DOHH2 (cell line): ENCODE results near the gene PANX2.
"Not testable (repeated sequence)": the region's sequence is repeated elsewhere in the genome, so short reads cannot be mapped to it uniquely, and the experiment has no call there.

Source experiments
- H3F3A ChIP-seq: fragments of 200-600 bp; sonication (generic), shearing (Covaris generic); 2 replicates; pipeline ENCODE4 v1.6.0; 2016; ENCODE audit warnings: antibody characterized with exemption, mild to moderate bottlenecking; ENCODE audit not compliant: control insufficient read depth, insufficient read depth
- H3K27ac ChIP-seq: fragments of 200-600 bp; sonication (generic); 2 replicates; pipeline ENCODE4 v1.5.1; 2014; ENCODE audit warnings: low read depth, mild to moderate bottlenecking, low read length, moderate library complexity
- H3K27me3 ChIP-seq: fragments of 200-600 bp; sonication (generic); 2 replicates; pipeline ENCODE4 v1.6.1; 2014; ENCODE audit warnings: mild to moderate bottlenecking, low read length, mixed read lengths; ENCODE audit not compliant: control insufficient read depth
- H3K36me3 ChIP-seq: fragments of 200-600 bp; sonication (generic); 2 replicates; pipeline ENCODE4 v1.6.1; 2014; ENCODE audit warnings: mild to moderate bottlenecking, low read length, moderate library complexity, mixed read lengths; ENCODE audit not compliant: control insufficient read depth
- H3K4me1 ChIP-seq: fragments of 200-600 bp; sonication (generic); 2 replicates; pipeline ENCODE4 v1.6.1; 2014; ENCODE audit warnings: mild to moderate bottlenecking, low read length, mixed read lengths; ENCODE audit not compliant: control insufficient read depth
- H3K4me2 ChIP-seq: fragments of 200-600 bp; sonication (generic); 2 replicates; pipeline ENCODE4 v1.6.0; 2014; ENCODE audit warnings: mild to moderate bottlenecking, low read length, moderate library complexity
- H3K4me3 ChIP-seq: fragments of 200-600 bp; sonication (generic); 2 replicates; pipeline ENCODE4 v1.5.1; 2014; ENCODE audit warnings: mild to moderate bottlenecking, low read length, mixed read lengths
- H3K79me2 ChIP-seq: fragments of 200-600 bp; sonication (generic); 2 replicates; pipeline ENCODE4 v1.6.1; 2014; ENCODE audit warnings: mild to moderate bottlenecking, low read length, mixed read lengths; ENCODE audit not compliant: control insufficient read depth
- H3K9me2 ChIP-seq: fragments of 200-600 bp; sonication (generic); replicated peaks from 2 replicates; pipeline ENCODE4 v1.6.1; 2014; ENCODE audit warnings: mild to moderate bottlenecking, low read length, mixed read lengths; ENCODE audit not compliant: control insufficient read depth
- H3K9me3 ChIP-seq: fragments of 200-600 bp; sonication (generic); 2 replicates; pipeline ENCODE4 v1.6.1; 2014; ENCODE audit warnings: antibody characterized with exemption, low read length, mixed read lengths; ENCODE audit not compliant: control insufficient read depth, insufficient read depth
- H4K20me1 ChIP-seq: fragments of 200-600 bp; sonication (generic); 2 replicates; pipeline ENCODE4 v1.6.0; 2014; ENCODE audit warnings: low read depth, mild to moderate bottlenecking, antibody characterized with exemption, low read length, moderate library complexity; ENCODE audit not compliant: control insufficient read depth, insufficient read depth
- EZH2phosphoT487 ChIP-seq: fragments of 200-600 bp; sonication (generic); IDR thresholded peaks from 2 replicates; pipeline ENCODE4 v1.6.1; 2017; ENCODE audit warnings: borderline replicate concordance, mild to moderate bottlenecking, antibody characterized with exemption, low read length, moderate library complexity, mixed read lengths
- TF ChIP-seq, protein P1 (sequence below): fragments of 200-600 bp; sonication (generic); IDR thresholded peaks from one replicate; pipeline ENCODE4 v1.5.1; 2014; ENCODE audit warnings: antibody characterized with exemption, mild to moderate bottlenecking, low read depth, low read length; ENCODE audit not compliant: poor library complexity, severe bottlenecking

The PANX2 gene

DNA sequence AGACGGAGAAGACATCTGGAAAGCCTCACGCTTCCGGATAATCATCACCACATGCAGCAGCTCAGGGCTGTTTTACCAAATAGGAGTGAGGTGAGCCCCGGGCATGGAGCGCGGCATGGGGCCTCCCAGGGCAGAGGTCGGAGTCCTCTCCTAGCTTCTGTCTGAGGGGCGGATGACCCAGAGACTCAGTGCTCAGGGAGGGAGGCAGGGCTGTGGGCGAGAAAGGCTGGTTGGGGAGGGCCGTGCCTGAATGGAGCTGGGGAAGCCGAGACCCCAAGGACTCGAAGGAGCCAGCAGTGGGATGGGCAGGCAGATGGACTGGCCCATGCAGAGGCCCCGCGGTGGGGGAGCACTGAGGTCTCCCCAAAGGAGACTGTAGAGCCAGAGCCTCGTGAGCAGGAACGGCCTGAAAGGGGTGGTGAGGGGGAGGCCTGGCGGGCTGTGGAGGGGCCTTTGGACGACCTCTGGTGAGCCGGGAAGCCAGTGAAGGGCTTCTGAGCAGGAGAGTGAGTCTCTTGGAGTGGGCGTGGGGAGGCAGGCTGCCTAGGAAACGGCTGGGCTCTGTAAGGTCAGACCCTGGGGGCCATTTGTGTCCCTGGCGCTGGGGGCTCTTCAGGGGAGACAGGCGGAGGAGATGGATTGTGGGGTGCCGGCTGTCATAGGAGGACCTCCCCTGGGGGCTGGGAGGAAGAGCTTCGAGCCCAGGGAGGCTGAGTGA, 24.7 kb upstream of the PANX2 start:
- H3K9me3 ChIP-seq = no peaks in the 10 kb centered on the region
- no peaks in the 10 kb centered on the region for H4K20me1 ChIP-seq
- no peaks in the 10 kb centered on the region for H3K9me2 ChIP-seq
- no peaks in the 10 kb centered on the region for H3K36me3 ChIP-seq
- peaks cover 15% of the 10 kb centered on the region for H3K27me3 ChIP-seq
- no peaks in the 10 kb centered on the region for H3K79me2 ChIP-seq
- H3K4me1 ChIP-seq = peaks cover 10% of the 10 kb centered on the region
- H3F3A ChIP-seq = no peaks in the 10 kb centered on the region
- H3K4me2 ChIP-seq = no peak overlapping the region
- H3K27ac ChIP-seq = no peak overlapping the region
- TF ChIP-seq EZH2phosphoT487 = no peak
- TF ChIP-seq, protein P1, sequence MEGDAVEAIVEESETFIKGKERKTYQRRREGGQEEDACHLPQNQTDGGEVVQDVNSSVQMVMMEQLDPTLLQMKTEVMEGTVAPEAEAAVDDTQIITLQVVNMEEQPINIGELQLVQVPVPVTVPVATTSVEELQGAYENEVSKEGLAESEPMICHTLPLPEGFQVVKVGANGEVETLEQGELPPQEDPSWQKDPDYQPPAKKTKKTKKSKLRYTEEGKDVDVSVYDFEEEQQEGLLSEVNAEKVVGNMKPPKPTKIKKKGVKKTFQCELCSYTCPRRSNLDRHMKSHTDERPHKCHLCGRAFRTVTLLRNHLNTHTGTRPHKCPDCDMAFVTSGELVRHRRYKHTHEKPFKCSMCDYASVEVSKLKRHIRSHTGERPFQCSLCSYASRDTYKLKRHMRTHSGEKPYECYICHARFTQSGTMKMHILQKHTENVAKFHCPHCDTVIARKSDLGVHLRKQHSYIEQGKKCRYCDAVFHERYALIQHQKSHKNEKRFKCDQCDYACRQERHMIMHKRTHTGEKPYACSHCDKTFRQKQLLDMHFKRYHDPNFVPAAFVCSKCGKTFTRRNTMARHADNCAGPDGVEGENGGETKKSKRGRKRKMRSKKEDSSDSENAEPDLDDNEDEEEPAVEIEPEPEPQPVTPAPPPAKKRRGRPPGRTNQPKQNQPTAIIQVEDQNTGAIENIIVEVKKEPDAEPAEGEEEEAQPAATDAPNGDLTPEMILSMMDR = no peak
- no peak overlapping the region for H3K4me3 ChIP-seq

DNA sequence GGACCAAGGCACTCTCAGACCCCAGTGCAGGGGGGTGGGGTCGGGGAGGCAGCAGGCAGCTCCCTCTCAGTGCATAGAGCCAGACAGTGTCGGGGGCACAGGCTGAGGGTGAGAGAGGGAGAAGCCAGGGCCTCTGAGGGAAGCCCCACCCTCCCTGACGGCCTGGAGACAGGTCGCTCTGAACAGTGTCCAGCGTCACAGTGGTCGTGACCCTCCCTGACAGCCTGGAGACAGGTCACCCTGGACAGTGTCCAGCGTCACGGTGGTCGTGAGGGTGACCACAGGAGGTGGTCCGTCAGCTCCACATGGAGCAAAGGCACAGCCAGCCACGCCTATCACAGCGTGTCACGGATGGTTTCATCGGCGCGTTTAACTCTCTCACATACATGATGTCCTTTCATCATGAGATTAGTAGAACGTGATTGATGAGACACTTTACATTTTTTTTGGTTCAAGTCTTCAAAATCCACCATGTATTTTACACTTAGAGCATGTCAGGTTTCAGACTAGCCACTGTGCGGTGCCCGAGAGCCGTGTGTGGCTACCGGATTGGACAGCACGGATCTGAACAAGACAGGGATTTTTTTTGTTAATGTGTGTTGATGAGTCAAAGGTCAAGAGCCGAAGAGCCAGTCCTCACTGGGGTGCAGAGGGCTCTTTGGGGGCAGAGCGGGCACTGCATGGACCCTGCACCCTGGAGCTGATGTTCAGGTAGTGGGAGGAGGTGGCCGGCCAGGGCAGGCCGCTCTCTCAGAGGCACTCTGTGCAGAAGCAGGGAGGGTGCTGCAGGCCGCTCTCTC, 23.9 kb upstream of the PANX2 start:
- no peaks in the 10 kb centered on the region for H3F3A ChIP-seq
- H3K4me2 ChIP-seq = no peak overlapping the region
- H3K4me3 ChIP-seq = no peak overlapping the region
- H3K36me3 ChIP-seq = no peaks in the 10 kb centered on the region
- no peaks in the 10 kb centered on the region for H3K9me3 ChIP-seq
- H3K9me2 ChIP-seq = no peaks in the 10 kb centered on the region
- TF ChIP-seq, protein P1 = no peak
- TF ChIP-seq EZH2phosphoT487 = no peak
- peaks cover 10% of the 10 kb centered on the region for H3K4me1 ChIP-seq
- H3K79me2 ChIP-seq = no peaks in the 10 kb centered on the region
- no peak overlapping the region for H3K27ac ChIP-seq
- H4K20me1 ChIP-seq = no peaks in the 10 kb centered on the region
- H3K27me3 ChIP-seq = peaks cover 15% of the 10 kb centered on the region

DNA sequence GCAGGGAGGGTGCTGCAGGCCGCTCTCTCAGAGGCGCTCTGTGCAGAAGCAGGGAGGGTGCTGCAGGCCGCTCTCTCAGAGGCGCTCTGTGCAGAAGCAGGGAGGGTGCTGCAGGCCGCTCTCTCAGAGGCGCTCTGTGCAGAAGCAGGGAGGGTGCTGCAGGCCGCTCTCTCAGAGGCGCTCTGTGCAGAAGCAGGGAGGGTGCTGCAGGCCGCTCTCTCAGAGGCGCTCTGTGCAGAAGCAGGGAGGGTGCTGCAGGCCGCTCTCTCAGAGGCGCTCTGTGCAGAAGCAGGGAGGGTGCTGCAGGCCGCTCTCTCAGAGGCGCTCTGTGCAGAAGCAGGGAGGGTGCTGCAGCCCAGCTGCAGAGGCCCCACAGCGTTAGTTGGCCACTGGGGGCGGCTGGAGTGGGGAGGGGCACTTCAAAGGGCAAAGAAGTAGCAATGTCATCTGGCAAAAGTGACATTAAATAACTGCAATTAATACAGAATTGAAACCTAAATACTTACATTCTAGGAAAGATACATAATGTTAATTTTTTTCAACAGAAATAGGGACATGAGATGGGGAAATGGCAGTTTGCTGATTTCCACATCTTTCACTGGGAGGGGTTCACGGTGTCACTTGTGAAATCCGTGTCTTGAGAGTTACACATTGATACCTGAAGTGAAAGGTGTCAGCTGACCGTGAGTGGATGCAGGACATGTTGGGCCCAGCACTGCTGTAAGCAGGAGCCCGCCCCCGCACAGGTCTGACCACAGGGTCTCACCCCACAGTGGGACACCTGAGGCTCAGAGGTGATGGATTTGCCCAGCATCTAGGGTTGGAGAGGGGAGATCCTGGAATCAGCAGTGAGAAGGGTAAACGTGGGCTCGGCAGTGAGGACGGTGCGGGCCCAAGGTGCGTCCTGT, 23.0 kb upstream of the PANX2 start:
- not testable (repeated sequence) for H3K36me3 ChIP-seq, H3F3A ChIP-seq, H3K79me2 ChIP-seq, H3K9me2 ChIP-seq, H3K4me2 ChIP-seq, H4K20me1 ChIP-seq, H3K9me3 ChIP-seq, H3K27ac ChIP-seq, H3K4me3 ChIP-seq
- Histone ChIP-seq H3K27me3 (peaks cover 13% of the 10 kb centered on the region), H3K4me1 (peaks cover 10% of the 10 kb centered on the region)
